H9 (cell line): Measurements from ENCODE around the gene IFI27. TPM values are rescaled to one million over a fixed set of nuclear protein-coding genes. Genes with fewer than 3 reads are reported as not detected.

ENCODE experiments used
- DNase-seq: peaks from one replicate; pipeline ENCODE4 v3.0.0-alpha.2; 2017
- H2AFZ ChIP-seq: one replicate; pipeline ENCODE4 v1.6.1; 2013; ENCODE audit warnings: mild to moderate bottlenecking, low read length, control low read depth, moderate library complexity
- H2AK5ac ChIP-seq: 2 replicates; pipeline ENCODE4 v1.6.1; 2013; ENCODE audit warnings: low read length, control low read depth, mixed read lengths; ENCODE audit not compliant: insufficient read length
- H2BK120ac ChIP-seq: one replicate; pipeline ENCODE4 v1.6.1; 2013; ENCODE audit warnings: low read depth, mild to moderate bottlenecking, low read length, control low read depth, inconsistent platforms; ENCODE audit not compliant: poor library complexity, severe bottlenecking
- H2BK12ac ChIP-seq: 2 replicates; pipeline ENCODE4 v1.6.1; 2013; ENCODE audit warnings: low read length, control low read depth, mixed read lengths, low read depth; ENCODE audit not compliant: insufficient read length
- H2BK15ac ChIP-seq: 2 replicates; pipeline ENCODE4 v1.6.1; 2013; ENCODE audit warnings: low read depth, low read length, control low read depth
- H2BK20ac ChIP-seq: one replicate; pipeline ENCODE4 v1.6.1; 2013; ENCODE audit warnings: low read depth, mild to moderate bottlenecking, low read length, control low read depth, inconsistent platforms; ENCODE audit not compliant: poor library complexity, severe bottlenecking
- H2BK5ac ChIP-seq: 2 replicates; pipeline ENCODE4 v1.6.1; 2013; ENCODE audit warnings: low read length, control low read depth, mixed read lengths; ENCODE audit not compliant: insufficient read length
- H3K14ac ChIP-seq: 2 replicates; pipeline ENCODE4 v1.6.1; 2013; ENCODE audit warnings: low read length, control low read depth; ENCODE audit not compliant: insufficient read depth
- H3K18ac ChIP-seq: 2 replicates; pipeline ENCODE4 v1.6.1; 2013; ENCODE audit warnings: low read depth, mild to moderate bottlenecking, mixed read lengths, low read length, control low read depth; ENCODE audit not compliant: insufficient read length
- H3K23ac ChIP-seq: 2 replicates; pipeline ENCODE4 v1.6.1; 2013; ENCODE audit warnings: low read length, control low read depth, mixed read lengths, low read depth; ENCODE audit not compliant: insufficient read length
- H3K23me2 ChIP-seq: 2 replicates; pipeline ENCODE4 v1.6.1; 2013; ENCODE audit warnings: low read depth, mild to moderate bottlenecking, mixed read lengths, low read length, control low read depth; ENCODE audit not compliant: insufficient read length, poor library complexity, severe bottlenecking
- H3K27ac ChIP-seq: 2 replicates; pipeline ENCODE4 v1.5.1; 2013; ENCODE audit warnings: low read length, control low read depth, mixed read lengths, low read depth; ENCODE audit not compliant: insufficient read length
- H3K27me3 ChIP-seq: 2 replicates; pipeline ENCODE4 v1.6.1; 2013; ENCODE audit warnings: low read length, control low read depth, inconsistent platforms; ENCODE audit not compliant: insufficient read depth
- H3K4ac ChIP-seq: 2 replicates; pipeline ENCODE4 v1.6.1; 2013; ENCODE audit warnings: low read depth, mild to moderate bottlenecking, control low read depth, inconsistent platforms, low read length, moderate library complexity
- H3K4me1 ChIP-seq: 2 replicates; pipeline ENCODE4 v1.6.1; 2013; ENCODE audit warnings: low read length, control low read depth, inconsistent platforms; ENCODE audit not compliant: insufficient read depth
- H3K4me2 ChIP-seq: 2 replicates; pipeline ENCODE4 v1.6.1; 2013; ENCODE audit warnings: low read length, control low read depth, mixed read lengths; ENCODE audit not compliant: insufficient read length, insufficient read depth
- H3K56ac ChIP-seq: 2 replicates; pipeline ENCODE4 v1.6.1; 2013; ENCODE audit warnings: low read depth, mild to moderate bottlenecking, mixed read lengths, low read length, control low read depth; ENCODE audit not compliant: insufficient read length
- H3K79me1 ChIP-seq: 2 replicates; pipeline ENCODE4 v1.6.1; 2013; ENCODE audit warnings: low read depth, mild to moderate bottlenecking, moderate library complexity, low read length, control low read depth, inconsistent platforms; ENCODE audit not compliant: insufficient read depth, poor library complexity, severe bottlenecking
- H3K79me2 ChIP-seq: 2 replicates; pipeline ENCODE4 v1.6.1; 2013; ENCODE audit warnings: low read length, control low read depth, inconsistent platforms; ENCODE audit not compliant: insufficient read depth
- H3K9ac ChIP-seq: 2 replicates; pipeline ENCODE4 v1.6.1; 2013; ENCODE audit warnings: low read length, control low read depth, mixed read lengths; ENCODE audit not compliant: insufficient read length; ENCODE audit errors: extremely low read depth
- H3K9me3 ChIP-seq: one replicate; pipeline ENCODE4 v1.6.1; 2013; ENCODE audit warnings: low read depth, low read length, inconsistent platforms; ENCODE audit not compliant: control insufficient read depth
- H3T11ph ChIP-seq: one replicate; pipeline ENCODE4 v1.6.1; 2013; ENCODE audit warnings: mild to moderate bottlenecking, low read length, control low read depth, inconsistent platforms
- H4K20me1 ChIP-seq: one replicate; pipeline ENCODE4 v1.6.1; 2013; ENCODE audit not compliant: control insufficient read depth, insufficient read length, insufficient read depth
- H4K5ac ChIP-seq: 2 replicates; pipeline ENCODE4 v1.6.1; 2013; ENCODE audit warnings: low read depth, mild to moderate bottlenecking, mixed read lengths, low read length, control low read depth; ENCODE audit not compliant: insufficient read length
- H4K8ac ChIP-seq: replicated peaks from 2 replicates; pipeline ENCODE4 v1.6.1; 2013; ENCODE audit warnings: low read length, control low read depth, mixed read lengths, low read depth; ENCODE audit not compliant: insufficient read length
- H4K91ac ChIP-seq: 2 replicates; pipeline ENCODE4 v1.6.1; 2013; ENCODE audit warnings: low read depth, mild to moderate bottlenecking, moderate library complexity, mixed read lengths, low read length, control low read depth; ENCODE audit not compliant: insufficient read length
- H3K27ac Mint-ChIP-seq, 3 experiments: 2 replicates in 2 of 3; 3 replicates in 1 of 3; pipeline ENCODE4 v1.8.0; 2020 to 2021; ENCODE audit warnings: mixed read lengths in 3 of 3, mild to moderate bottlenecking in 1 of 3, moderate library complexity in 1 of 3
- H3K27me3 Mint-ChIP-seq: 2 replicates; pipeline ENCODE4 v1.8.0; 2021; ENCODE audit warnings: low read depth, mild to moderate bottlenecking, moderate library complexity, mixed read lengths
- H3K36me3 Mint-ChIP-seq, 3 experiments: 2 replicates in 2 of 3; 3 replicates in 1 of 3; pipeline ENCODE4 v1.8.0; 2020 to 2021; ENCODE audit warnings: low read depth in 3 of 3, mixed read lengths in 3 of 3; ENCODE audit not compliant: insufficient read depth in 1 of 3
- H3K4me1 Mint-ChIP-seq, 2 experiments: 2 replicates each; pipeline ENCODE4 v1.8.0; 2020; ENCODE audit warnings: mixed read lengths in 2 of 2
- H3K4me3 Mint-ChIP-seq, 2 experiments: 2 replicates in 1 of 2; 3 replicates in 1 of 2; pipeline ENCODE4 v1.8.0; 2020 to 2021; ENCODE audit warnings: mild to moderate bottlenecking in 2 of 2, mixed read lengths in 2 of 2, moderate library complexity in 1 of 2
- H3K9me3 Mint-ChIP-seq, 2 experiments: 2 replicates in 1 of 2; 3 replicates in 1 of 2; pipeline ENCODE4 v1.8.0; 2020; ENCODE audit warnings: mild to moderate bottlenecking in 2 of 2, mixed read lengths in 2 of 2, moderate library complexity in 1 of 2
- whole genome bisulfite sequencing: extraction: QIAGEN DNeasy Blood & Tissue Kit; methylation state at CpG from one replicate; pipeline ENCODE4 v1.1.7; 2013; ENCODE audit warnings: missing lambda C conversion rate, low lambda C conversion rate, mixed read lengths; ENCODE audit not compliant: insufficient read length; ENCODE audit errors: extremely low coverage; 5-methylcytosine and 5-hydroxymethylcytosine counted together
- total RNA-seq: library from RNA; stranded (reverse); gene quantifications from 2 replicates; pipeline ENCODE4 v1.2.1, GENCODE V29; 2021
- TF ChIP-seq, protein P1 (sequence below): fragments of 200-600 bp; sonication (generic); conservative IDR thresholded peaks from 3 replicates; pipeline ENCODE4 v1.8.0; 2021; ENCODE audit warnings: antibody characterized with exemption, mild to moderate bottlenecking

IFI27 gene
- total RNA-seq, 1 experiment from 2014 or later = 1.7 TPM

- Histone ChIP-seq H2BK20ac (no peak overlapping the region), H3T11ph (no peak overlapping the region), H3K27ac (no peak overlapping the region), H4K20me1 (no peaks in the 10 kb centered on the region), H3K23ac (no peak overlapping the region), H3K18ac (no peak overlapping the region), H4K5ac (no peak overlapping the region), H4K8ac (no peak overlapping the region), H3K56ac (no peak overlapping the region), H3K4me2 (no peak overlapping the region), H3K9me3 (no peaks in the 10 kb centered on the region), H4K91ac (no peak overlapping the region), H3K23me2 (no peaks in the 10 kb centered on the region), H3K4me1 (no peaks in the 10 kb centered on the region), H2BK12ac (no peak overlapping the region), H3K79me2 (no peaks in the 10 kb centered on the region), H3K79me1 (no peaks in the 10 kb centered on the region), H2AFZ (no peak overlapping the region), H3K4ac (no peak overlapping the region), H3K9ac (no peak overlapping the region), H3K27me3 (no peaks in the 10 kb centered on the region), H2AK5ac (no peak overlapping the region), H2BK15ac (no peak overlapping the region), H3K14ac (no peak overlapping the region), H2BK120ac (no peak overlapping the region), H2BK5ac (no peak overlapping the region)
- Mint-ChIP-seq H3K4me3 (no peak overlapping the region), H3K4me1 (peaks cover 5 to 9% of the 10 kb centered on the region in 2 experiments), H3K36me3 (no peaks in the 10 kb centered on the region; a peak in 1 of 7 replicates), H3K9me3 (peaks cover 2 to 9% of the 10 kb centered on the region in 2 experiments; a peak in 2 of 5 replicates), H3K27ac (no peak overlapping the region), H3K27me3 (peaks cover 20% of the 10 kb centered on the region)
- no CpG with 5 or more reads among the region's 15 CpGs for WGBS
- DNase-seq = no peak
- TF ChIP-seq, protein P1, sequence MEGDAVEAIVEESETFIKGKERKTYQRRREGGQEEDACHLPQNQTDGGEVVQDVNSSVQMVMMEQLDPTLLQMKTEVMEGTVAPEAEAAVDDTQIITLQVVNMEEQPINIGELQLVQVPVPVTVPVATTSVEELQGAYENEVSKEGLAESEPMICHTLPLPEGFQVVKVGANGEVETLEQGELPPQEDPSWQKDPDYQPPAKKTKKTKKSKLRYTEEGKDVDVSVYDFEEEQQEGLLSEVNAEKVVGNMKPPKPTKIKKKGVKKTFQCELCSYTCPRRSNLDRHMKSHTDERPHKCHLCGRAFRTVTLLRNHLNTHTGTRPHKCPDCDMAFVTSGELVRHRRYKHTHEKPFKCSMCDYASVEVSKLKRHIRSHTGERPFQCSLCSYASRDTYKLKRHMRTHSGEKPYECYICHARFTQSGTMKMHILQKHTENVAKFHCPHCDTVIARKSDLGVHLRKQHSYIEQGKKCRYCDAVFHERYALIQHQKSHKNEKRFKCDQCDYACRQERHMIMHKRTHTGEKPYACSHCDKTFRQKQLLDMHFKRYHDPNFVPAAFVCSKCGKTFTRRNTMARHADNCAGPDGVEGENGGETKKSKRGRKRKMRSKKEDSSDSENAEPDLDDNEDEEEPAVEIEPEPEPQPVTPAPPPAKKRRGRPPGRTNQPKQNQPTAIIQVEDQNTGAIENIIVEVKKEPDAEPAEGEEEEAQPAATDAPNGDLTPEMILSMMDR = no peak
These were observed 5.1 kb downstream of the IFI27 start for GRCh38 chr14:94115631-94116030.
